ENCODE results near the gene SH3BP2. TPM values are rescaled to one million over a fixed set of nuclear protein-coding genes. Genes with fewer than 3 reads are reported as not detected.

Gene SH3BP2
- total RNA-seq, 1 donor from 2014 or later = 109 TPM

DNA sequence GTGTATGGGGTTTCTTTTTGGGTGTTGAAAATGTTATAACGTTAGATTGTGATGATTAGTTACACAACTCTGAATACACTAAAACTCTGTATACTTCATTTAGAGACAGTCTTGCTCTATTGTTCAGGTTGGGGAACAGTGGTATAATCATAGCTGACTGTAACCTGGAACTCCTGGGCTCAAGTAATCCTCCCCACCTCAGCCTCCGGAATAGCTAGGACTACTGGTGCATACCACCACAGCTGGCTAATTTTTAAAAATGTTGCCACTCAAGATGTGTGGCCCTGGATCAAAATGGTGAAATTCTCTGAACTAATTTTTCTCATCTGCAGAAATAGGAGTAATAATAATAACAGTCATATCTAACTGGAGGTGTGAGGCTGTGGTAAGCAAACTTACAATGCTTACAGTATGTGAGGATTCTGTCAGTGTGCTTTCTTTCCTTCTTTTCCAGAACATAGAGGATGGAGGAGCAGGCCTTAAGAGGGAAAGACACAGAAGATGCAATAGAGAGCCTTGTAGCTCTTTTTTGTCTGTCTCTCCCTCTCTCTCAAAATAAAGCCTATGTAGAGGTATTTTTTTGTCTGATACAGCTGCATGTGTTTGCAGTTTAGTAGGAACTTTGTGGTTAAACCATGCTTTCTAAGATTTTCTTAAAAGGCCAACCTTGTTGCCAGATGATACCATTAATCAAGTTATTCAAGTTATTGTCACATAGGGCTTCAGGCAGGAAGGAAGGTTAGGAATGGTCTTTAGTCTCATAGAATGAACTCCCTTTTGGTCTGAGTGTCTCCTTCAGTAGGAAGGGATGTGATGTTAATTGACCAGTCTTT is 58.3 kb downstream of the SH3BP2 start:
- no peak for DNase-seq (ENCODE audit: low spot score)

- no peak for DNase-seq (ENCODE audit: low spot score)
Observed at GRCh38 chr4:2852481-2852921, 59.6 kb downstream of the SH3BP2 start.

GRCh38 chr4:2855584-2855983 is 62.7 kb downstream of the SH3BP2 start:
- no peak for DNase-seq (ENCODE audit: low spot score)

- DNase-seq (ENCODE audit: low spot score) = no peak
Observed at GRCh38 chr4:2856266-2856665, 63.4 kb downstream of the SH3BP2 start.

DNA sequence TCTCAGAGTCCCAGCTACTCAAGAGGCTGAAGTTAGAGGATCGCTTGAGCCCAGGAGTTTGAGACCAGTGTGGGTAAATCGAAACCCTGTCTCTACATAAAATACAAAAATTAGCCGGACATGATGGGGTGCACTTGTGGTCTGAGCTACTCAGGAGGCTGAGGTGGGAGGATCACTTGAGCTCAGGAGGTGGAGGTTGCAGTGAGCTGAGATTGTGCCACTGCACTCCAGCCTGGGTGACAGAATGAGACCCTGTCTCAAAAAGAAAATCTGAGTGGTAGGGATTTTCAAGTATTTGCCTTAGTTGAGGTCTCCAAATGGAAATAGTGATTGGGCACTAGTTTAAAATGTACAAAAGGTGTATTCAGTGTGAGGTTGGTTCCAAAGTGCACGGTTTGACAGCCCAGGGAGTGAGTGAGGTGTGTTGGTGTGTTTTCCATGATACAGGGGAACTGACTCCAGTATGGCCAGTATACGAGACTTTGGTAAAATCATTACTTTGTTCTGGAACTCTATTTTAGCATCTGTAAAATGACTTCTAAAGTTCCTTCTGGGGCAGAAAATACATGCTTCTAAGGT is 64.6 kb downstream of the SH3BP2 start:
- DNase-seq (ENCODE audit: low spot score) = no peak

DNA sequence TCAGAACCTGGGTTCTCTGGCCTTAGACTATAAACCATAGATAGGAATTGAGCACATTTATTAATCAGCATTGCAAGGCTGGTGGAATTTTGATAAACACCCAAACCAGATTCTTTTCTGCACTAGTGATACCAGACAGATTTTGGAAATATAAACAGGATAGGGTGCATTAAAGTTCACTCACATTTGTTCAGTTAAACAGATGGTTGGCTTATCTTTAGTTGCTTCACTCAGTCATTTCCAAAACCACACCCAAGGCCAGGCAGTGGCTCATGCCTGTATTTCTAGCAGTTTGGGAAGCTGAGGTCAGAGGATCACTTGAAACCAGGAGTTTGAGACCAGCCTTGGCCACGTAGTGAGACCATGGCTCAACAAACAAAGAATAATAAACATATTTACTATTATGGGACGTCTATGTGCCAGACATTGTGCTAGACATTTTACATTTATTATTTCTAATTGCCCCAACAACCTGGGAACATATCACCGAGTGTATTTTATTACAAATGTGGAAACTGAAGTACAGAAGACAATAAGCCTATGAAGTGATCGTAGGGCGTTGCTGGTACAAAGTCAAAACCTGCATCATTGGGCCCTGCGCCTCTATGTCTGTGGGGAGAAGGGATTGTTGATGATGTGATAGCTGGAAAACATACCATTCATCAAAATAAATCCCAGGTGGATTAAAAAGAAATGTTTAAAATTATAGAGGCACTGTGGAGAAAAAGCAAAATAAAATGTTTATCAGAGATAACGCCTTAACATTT is 65.7 kb downstream of the SH3BP2 start:
- DNase-seq (ENCODE audit: low spot score) = no peak

DNA sequence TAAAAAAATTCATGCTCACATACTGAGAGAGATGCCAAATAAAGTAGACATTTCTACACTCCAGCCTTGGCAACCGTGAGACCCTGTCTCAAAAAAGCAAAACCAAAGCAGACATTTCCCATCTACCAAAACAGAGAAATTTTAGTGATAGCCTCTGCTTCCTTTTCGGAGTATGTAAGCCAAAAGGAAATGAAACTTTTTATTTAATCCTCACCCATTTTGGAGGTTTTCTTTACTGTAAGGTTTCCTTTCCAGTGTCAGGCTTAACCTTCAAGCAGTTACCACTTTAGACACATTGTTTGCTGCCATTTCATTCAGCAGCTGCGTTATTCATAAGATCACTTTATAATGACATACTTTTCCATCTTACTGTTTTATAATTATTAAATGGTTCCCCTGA is 66.6 kb downstream of the SH3BP2 start:
- no peak for DNase-seq (ENCODE audit: low spot score)

DNA sequence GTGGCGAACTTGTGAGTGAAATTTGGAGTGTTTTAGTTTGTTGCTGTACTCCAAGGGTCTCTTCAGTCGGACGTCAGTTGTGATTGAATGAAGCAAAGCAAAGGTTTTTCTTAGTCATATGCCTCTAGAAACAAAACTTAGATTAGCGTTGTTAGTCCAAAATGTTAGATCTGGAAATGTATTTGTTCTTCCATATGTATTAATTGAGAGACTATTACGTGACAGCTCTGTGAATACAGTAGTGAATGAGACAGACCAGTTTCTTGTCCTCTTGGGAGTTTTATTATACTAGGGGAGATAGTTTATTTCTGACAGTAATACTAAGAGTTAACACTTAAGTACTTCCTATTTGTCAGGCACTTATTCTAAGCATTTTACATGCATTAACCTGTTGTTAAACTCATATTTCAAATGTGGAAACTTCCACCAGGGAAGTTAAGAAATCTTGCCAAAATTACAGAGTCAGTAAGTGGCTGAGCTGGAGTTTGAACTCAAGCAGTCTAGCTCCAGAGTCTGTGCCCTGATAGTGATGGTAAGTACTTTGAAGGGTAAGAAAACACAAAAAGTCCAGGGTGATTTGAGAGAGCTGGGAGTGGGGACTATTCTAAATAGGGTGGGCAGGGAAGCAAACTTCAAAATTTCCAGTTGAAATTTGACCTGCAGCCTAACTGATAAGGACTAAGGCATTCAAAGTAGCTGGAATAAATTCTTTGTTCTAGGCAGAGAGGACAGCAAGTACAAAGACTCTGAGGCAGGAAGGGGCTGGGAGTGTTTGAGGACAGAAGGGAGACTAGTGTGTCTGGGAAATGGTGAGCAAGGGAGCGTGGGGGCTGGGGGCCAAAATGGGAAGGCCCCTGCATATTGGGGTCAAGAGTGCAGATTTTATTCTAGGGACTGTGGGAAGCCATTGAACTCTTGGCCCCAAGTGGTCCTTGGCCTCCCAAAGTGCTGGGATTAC is 67.8 kb downstream of the SH3BP2 start:
- DNase-seq (ENCODE audit: low spot score) = no peak

GRCh38 chr4:2861631-2862436 is 68.9 kb downstream of the SH3BP2 start:
- no peak for DNase-seq (ENCODE audit: low spot score)

DNA sequence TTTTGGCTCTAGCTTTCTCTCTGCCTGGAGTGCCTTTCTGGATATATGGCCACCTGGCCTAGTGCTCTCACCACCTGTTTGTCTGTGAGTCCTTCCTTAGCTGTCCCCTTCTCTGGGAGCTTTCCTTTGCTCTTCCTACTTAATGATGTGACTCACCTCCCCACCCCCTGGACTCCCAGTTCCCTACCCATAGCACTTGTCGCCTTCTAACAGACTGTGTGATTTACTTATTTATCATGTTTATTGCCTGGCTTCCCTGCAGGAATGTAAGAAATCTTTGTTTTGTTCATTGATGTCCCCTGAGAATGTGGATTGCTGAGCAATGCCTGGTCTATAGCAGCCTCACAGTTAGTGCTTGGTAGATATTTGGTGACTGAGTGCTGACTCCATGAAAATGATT is 69.6 kb downstream of the SH3BP2 start:
- DNase-seq (ENCODE audit: low spot score) = no peak

DNA sequence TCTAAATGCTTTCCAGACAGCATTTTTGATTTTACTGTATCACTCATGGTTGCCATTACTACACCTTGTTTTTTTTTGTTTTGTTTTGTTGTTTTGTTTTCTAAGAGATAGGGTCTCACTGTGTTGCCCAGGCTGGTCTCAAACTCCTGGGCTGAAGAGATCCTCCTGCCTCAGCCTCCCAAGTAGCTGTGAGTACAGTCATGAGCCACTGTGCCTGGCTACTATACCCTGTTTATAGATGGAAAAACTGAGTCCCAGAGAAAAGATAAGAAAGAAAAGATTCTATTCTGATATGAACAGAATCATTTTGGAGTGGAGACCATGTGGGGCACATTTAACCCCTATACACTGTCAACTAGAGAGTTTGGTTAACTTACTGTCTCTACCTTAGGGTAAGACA is 70.8 kb downstream of the SH3BP2 start:
- no peak for DNase-seq (ENCODE audit: low spot score)

- no peak for DNase-seq (ENCODE audit: low spot score)
Observed at GRCh38 chr4:2865196-2865780, 72.4 kb downstream of the SH3BP2 start.

DNA sequence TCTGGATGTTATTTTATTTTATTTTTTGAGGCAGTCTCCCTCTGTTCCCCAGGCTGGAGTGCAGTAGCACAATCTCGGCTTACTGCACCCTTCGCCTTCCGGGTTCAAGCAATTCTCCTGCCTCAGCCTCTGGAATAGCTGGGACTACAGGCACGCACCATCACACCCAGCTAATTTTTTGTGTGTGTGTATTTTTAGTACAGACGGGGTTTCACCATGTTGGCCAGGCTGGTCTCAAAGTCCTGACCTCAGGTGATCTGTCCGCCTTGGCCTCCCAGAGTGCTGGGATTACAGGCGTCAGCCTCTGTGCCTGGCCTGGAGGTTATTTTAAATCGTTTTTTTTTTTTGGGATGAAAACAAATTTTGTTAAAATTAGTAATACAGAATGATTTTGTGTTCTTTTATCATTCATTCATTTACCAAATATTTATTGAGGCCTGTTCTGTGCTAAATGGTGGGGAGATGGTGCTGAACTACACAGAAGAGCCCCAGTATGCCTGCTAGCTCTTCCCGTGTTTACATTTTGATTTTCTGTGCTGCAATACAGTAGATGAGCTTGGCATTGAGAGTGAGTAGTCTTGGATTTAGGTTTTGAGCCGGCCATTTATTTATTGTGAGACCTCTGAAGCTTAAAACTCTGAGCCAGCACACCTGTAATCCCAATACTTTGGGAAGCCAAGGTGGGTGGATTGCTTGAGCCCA is 73.4 kb downstream of the SH3BP2 start:
- no peak for DNase-seq (ENCODE audit: low spot score)

DNA sequence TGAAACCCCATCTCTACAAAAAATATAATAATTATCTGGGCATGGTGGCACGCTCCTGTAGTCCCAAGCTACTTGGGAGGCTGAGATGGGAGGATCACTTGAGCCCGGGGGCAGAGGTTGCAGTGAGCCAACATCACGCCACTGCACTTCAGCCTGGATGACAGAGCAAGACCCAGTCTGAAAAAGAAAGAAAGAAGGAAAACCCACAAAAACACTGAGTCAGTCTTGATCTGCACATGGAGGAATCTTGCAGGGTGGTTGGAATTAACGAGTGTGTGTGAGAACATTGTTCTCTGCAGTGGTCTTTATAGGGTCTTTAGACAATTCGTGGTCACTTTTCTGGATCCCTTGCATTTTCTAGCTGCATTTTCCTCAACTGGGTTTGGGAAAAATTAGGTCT is 74.0 kb downstream of the SH3BP2 start:
- DNase-seq (ENCODE audit: low spot score) = no peak

GRCh38 chr4:2867758-2868491 is 75.0 kb downstream of the SH3BP2 start:
- DNase-seq (ENCODE audit: low spot score) = no peak

DNA sequence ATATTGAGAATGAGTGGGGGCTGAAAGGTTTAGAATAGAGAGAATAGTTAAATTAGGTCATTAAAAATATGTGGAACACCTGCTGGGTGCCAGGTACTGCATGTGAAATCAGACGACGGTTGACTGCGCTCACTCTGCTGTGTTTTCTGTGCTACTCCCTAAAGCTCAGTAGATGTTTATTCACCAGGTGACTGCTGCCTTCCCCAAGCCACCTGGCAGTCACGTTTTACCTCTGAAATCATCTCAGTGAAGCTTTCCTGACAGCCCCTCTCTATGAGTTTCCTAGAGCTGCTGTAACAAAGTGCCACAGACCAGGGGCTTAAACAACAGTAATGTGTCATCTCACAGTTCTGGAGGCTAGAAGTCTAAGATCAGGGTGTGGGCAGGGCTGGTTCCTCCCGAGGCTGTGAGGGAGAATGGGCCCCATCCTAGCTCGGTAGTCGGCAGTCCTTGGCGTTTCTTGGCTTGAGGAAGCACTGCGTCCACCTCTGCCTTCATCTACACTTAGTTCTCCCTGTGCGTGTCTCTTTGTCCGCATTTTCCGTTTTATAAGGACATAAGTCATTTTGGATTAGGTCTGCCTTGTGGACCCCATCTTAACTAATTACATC is 76.1 kb downstream of the SH3BP2 start:
- no peak for DNase-seq (ENCODE audit: low spot score)

DNA sequence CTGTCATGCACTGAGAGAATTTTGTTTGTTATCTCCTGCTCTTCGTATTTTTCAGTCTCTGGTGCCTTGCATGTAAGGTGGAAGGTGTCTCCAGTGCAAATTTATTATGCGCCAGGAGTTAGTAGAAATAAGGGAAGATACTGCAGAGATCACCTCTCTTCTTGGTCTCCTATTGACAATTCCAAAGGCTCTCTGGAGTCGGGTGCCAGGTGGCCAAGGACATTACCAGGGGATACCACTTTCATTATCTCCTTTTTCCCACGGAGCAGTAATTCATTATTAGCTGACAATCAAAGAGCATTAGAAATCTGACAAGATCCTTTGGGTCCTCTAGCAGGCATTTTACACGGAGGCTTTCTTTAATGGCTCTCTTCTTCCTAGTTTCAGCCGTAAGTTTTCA is 76.8 kb downstream of the SH3BP2 start:
- DNase-seq (ENCODE audit: low spot score) = no peak

- no peak for DNase-seq (ENCODE audit: low spot score)
Observed at GRCh38 chr4:2870082-2870481, 77.2 kb downstream of the SH3BP2 start.

DNA sequence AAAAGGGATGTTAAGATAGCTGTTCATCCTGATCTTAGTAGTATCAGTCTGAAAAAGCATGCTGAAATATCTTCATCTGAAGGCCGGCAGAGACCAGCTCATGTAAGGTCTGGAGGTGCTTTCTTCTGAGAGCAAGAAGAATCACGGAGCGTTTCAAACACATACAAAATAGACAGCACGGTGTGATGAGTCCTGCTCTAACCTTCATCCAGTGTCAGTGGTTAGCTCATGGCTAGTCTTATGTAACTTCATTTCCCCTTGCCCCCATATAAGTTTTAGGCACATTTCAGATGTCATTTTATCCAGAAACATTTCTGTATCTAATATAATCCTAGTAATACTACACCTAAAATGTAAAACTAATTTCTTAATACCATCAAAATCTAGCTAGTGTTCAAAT is 78.6 kb downstream of the SH3BP2 start:
- DNase-seq (ENCODE audit: low spot score) = no peak
